AG20443 (cell line): ENCODE measurements around the gene BIRC6.

ENCODE experiments used
- DNase-seq: peaks from one replicate; pipeline ENCODE4 v3.0.0; 2012; ENCODE audit warnings: low spot score, mixed read lengths

BIRC6 gene

GRCh38 chr2:32372519-32373182, 15.8 kb downstream of the BIRC6 start:
- DNase-seq, result no peak

DNA sequence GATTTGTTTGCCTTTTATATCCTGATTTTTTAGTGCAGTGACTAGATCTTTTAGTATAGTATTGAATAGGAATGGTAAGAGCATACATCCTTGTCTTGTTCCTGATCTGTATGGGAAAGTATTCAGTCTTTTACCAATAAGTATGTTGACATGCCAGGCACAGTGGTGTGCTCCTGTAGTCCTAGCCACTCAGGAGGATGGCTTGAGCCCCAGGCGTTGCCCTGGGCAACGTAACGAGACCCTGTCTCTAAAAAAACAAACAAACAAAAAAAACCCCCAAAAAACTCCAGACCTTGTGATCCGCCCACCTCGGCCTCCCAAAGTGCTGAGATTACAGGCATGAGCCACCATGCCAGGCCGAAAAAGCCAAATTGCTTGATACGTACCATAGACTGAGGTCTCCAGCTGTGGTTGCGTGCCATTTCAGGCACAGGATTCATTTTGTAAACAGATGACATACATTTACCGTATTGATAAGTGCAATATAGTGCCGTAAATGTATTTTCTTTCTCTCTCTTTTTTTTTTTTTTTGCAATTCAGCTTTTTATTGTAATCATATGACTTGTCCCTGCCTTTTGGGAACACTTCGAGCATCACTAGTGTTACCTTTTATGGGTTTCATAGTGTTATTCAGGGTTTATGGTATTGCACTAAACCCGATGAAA, 18.5 kb downstream of the BIRC6 start:
- no peak for DNase-seq

GRCh38 chr2:32376756-32377155, 19.9 kb downstream of the BIRC6 start:
- no peak for DNase-seq

DNA sequence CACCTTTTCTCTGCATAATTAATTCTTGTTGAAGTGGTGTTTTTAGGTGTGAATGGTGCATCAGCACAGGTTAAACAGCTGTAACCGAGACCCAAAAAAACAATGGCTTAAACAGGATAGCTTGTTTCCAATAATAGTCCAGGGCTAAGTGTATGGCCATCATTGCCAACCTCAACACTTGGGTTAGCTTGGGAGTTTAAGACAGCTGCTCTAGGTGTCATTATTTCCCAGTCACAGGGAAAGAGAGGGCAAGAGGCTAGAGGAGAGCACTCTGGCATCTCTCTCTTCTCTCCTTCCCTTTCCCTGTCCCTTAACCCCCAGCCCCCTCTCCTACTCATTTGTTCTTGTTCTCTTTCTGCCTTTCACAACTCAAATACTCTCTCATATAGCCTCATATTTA, 21.1 kb downstream of the BIRC6 start:
- no peak for DNase-seq

DNA sequence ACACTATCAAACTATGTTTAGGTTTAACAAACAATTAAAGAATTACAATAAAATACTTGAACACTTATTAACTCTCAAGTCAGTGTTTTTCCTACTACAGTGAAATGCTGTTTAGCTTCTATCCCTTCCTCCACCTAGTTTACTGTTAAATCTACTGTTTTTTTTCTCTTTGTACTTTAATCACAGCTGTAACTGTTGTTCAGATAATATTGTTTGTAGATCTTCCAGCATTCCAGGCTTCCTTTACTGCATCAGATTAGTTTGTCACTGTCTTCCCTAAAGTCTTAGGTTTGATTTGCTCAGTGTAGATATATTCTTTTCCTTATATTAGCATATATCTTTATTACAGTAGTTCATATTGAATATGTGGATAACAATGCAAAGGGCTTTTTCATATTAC, 22.5 kb downstream of the BIRC6 start:
- DNase-seq, result no peak

GRCh38 chr2:32383858-32384257, 27.0 kb downstream of the BIRC6 start:
- DNase-seq, result no peak

- no peak for DNase-seq
These were observed 27.7 kb downstream of the BIRC6 start for GRCh38 chr2:32384529-32384928.

DNA sequence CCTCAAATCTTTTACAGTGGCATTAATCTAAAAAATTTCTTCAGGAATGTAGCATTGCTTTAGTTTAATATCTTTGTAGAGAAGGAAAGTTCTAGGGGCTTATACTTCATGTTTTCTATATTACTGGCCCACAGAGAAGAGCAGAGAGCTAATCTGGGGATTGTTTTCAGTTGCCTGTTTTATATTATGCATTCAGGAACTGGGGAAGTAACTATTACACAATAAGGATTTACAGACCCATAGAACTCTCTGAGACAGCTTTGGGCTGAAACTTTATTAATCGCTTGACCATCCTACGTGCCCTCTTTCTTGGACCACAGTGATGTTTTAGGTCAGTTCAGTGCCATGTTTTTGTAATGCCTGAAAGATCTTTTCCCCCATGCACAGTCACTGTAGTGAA, 29.9 kb downstream of the BIRC6 start:
- no peak for DNase-seq

GRCh38 chr2:32399221-32399620, 42.4 kb downstream of the BIRC6 start:
- no peak for DNase-seq

GRCh38 chr2:32402091-32402490, 45.3 kb downstream of the BIRC6 start:
- no peak for DNase-seq

- DNase-seq, result no peak
These were observed 47.0 kb downstream of the BIRC6 start for GRCh38 chr2:32403782-32404181.

DNA sequence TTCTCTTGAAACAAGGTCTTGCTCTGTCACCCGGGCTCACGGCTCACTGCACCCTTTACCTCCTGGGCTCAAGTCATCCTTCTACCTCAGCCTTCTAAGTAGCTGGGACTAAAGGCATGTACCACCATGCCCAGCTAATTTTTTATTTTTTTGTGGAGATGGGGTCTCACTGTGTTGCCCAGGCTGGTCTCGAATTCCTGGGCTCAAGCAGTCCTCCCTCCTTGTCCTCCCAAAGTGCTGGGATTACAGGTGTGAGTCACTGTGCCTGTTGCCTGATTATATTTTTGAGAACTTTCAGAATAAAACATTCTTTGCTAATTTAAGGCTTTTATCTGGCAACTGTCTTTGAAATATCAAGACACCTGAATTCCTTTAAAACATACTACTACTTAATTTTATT, 47.9 kb downstream of the BIRC6 start:
- no peak for DNase-seq

- no peak for DNase-seq
These were observed 59.7 kb downstream of the BIRC6 start for GRCh38 chr2:32416519-32416918.

- DNase-seq, result no peak
These were observed 60.8 kb downstream of the BIRC6 start for GRCh38 chr2:32417659-32418058.

DNA sequence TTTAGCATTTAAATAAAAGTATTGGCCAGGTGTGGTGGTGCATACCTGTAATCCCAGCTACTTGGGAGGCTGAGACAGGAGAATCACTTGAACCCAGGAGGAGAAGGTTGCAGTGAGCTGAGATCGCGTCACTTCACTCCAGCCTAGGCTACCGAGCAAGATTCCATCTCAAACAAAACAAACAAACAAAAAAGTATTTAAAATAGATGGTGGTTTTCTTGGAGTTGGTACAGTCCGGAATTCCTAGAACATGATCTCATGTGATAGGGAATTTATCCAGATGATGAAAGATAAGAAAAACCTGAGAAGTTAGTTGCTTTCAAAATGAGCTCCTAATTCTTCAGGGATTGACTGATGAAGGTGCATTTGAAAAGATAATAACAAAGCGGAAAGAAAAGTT, 62.0 kb downstream of the BIRC6 start:
- no peak for DNase-seq

DNA sequence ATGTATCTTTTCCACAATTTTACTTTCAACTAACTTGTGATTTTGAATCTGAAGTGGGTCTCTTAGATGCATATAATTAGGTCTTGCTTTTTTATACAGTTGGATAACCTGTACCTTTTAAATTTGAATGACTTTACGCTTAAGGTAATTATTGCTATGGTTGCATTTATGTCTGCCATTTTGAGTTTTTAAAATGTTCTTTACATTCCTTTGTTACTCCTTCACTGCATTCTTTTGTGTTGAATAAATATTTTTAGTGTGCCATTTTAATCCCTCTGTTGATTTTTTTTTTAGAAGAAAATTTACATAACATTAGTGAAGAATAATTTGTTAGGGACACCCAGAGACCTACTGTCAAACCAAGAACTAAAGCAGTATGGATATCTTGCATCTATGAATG, 65.3 kb downstream of the BIRC6 start:
- no peak for DNase-seq

- no peak for DNase-seq
These were observed 66.7 kb downstream of the BIRC6 start for GRCh38 chr2:32423536-32423935.

- no peak for DNase-seq
These were observed 67.9 kb downstream of the BIRC6 start for GRCh38 chr2:32424739-32425138.

GRCh38 chr2:32425719-32426141, 68.9 kb downstream of the BIRC6 start:
- DNase-seq, result peak; percentile 62

- DNase-seq, result no peak
These were observed 71.1 kb downstream of the BIRC6 start for GRCh38 chr2:32427672-32428610.

DNA sequence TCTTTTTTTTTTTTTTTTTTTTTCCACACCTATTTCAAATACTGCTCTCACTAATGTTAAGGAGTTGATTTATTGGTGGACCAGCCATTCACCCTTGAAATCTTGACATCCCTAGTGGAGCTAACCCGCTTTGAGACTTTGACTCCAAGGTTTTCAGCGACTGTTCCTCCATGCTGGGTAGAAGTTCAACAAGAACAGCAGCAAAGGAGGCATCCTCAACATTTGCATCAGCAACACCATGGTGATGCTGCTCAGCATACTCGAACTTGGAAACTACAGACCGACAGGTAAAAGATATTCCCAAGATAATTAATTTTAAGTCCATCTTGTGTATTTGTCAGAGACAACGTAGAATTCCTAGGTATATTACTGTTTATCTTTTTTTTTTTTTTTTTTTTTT, 74.0 kb downstream of the BIRC6 start:
- DNase-seq, result no peak

GRCh38 chr2:32436150-32436549, 79.3 kb downstream of the BIRC6 start:
- no peak for DNase-seq

DNA sequence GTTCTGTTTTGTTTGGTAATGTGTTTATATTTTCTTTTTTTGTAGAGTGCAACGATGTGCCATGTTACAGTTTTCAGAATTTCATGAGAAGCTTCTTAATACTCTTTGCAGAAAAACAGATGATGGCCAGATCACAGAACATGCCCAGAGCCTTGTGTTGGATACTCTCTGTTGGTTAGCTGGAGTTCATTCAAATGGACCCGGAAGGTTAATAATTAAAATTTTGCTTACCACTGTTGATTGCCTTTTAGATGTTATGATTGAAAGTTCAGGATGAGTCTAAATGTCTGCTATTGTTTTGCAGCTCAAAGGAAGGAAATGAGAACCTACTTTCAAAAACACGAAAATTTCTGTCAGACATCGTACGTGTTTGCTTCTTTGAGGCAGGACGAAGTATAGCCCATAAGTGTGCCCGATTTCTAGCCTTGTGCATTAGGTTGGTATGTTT, 85.2 kb downstream of the BIRC6 start:
- no peak for DNase-seq
